NCI-H82 (cell line): ENCODE data around the gene PDIA4.
"Not testable (repeated sequence)": the region's sequence is repeated elsewhere in the genome, so short reads cannot be mapped to it uniquely, and the experiment has no call there.

Source experiments
- DNase-seq: peaks from one replicate; lab custom pipeline; 2025; lab: John Stamatoyannopoulos, UW

PDIA4 gene

DNA sequence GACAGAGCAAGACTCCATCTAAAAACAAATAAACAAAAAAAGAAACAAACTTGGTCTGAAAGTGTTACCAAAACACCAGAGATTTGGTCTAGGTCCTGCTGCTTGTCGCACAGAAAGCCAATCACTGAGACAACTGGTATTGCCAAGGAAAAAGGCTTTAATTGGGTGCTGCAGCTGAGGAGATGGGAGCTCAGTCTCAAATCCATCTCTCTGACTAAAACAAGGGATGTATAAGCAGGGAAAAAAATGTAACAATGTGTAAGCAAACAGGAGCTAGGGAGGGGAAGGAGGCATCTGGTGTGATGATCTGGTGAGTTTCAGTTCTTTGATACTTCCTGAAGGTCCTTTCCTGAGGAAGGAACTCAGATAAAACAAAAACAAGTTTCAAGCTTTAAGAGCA lies 8.4 kb upstream of the PDIA4 start:
- DNase-seq = no peak

DNA sequence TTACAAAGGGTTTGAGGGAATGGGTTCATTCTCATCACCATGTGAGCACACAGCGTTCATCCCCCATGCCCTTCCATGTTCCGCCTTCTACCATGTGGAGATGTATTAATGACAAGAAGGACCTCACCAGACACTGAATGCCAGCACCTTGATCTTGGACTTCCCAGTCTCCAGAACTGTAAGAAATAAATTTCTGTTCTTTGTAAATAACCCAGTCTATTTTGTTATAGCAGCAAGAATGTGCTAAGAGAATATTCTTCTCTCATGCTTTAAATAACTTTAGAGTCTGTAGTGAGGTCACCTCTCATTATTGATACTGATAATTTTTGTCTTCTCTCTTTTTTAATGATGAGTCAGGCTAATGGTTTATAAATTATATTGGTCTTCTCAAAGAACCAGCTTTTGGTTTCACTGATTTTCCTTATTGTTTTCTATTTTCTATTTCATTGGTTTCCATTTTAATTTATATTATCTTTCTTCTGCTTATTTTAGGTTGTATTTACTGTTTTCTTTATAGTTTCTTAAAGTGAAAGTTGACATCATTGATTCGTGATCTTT lies 3.1 kb upstream of the PDIA4 start:
- DNase-seq = no peak

DNA sequence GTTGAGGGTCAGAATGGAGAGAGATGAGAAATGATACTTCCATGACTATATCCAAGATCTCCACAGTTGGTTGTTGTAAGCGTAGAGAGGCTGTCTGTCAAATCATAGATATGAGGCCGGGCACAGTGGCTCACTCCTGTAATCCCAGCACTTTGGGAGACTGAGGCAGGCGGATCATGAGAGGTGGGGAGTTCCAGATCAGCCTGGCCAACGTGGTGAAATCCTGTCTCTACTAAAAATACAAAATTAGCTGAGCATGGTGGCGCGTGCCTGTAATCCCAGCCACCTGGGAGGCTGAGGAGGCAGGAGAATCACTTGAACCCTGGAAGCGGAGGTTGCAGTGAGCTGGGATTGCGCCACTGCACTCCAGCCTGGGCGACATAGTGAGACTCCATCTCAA lies 2.1 kb upstream of the PDIA4 start:
- DNase-seq = not testable (repeated sequence)

DNA sequence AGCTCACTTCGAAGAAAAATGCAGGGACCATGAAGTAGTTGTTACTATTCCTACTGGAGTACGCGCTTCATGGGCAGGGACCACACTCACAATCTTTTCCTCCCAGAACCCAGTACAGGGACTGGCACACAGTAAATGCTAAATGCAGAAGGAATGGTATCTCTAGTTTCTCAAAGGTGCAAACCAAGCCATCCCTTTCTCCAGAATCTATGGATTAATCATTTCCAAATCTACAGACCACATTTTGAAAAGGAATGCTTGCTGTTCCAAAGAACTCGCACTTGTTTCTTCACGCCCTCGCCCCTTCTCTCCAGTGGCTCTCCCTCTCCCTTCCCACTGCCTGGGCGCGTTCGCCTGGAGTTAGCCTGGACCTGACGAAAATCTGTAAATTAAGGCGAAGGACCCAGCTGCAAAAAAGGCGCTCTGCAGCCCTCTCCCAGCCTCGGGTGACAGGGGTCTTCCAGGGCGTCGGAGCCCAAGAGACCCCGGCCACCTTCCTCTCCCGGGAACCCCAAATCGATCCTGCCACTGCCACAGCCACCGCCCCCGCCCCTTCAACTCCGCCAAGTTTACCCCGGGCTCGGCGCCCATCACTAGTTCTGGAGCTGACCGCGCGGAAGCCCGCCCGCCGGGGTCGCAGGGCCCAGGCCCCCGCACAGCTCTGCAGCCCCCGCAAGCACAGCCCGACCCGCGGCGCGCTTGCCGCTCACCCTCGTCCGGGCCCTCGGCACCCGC lies 527 bp downstream of the PDIA4 start:
- DNase-seq = peak; percentile 43

DNA sequence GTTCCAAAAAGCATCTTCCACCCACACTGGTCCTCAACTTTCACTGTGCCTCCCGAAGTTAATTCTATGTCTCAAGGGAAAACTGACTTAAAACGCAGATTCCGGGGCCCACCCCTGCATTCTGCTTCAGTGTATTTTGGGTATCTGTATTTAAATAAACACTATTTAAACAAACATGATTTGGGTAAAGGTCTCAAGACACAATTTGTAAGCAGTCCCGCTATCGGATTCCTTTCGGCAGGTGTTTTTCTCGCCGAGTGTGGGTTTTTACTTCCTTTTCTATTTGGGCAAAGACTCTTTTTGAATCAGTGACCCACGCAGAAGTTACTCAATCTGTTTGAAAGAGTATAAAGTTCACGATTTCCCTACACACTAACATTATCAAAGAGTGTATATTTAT lies 1.2 kb downstream of the PDIA4 start:
- no peak for DNase-seq

DNA sequence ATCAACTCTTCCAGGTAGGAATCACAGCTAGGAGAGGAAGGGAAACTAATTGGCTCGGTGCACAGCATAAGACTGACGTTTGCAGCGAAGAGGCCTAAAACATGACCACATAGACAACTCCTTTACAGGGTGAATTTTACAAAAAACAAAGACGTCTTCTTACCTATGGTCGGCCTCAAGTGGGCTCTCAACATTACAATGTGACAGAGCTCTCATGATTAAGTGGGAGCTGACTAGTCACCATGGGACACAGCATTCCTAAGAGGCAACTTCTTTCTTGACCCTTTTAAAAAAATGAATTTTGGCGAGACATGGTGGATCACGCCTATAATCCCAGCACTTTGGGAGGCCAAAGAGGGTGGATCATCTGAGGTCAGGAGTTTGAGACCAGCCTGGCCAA lies 4.6 kb downstream of the PDIA4 start:
- no peak for DNase-seq

DNA sequence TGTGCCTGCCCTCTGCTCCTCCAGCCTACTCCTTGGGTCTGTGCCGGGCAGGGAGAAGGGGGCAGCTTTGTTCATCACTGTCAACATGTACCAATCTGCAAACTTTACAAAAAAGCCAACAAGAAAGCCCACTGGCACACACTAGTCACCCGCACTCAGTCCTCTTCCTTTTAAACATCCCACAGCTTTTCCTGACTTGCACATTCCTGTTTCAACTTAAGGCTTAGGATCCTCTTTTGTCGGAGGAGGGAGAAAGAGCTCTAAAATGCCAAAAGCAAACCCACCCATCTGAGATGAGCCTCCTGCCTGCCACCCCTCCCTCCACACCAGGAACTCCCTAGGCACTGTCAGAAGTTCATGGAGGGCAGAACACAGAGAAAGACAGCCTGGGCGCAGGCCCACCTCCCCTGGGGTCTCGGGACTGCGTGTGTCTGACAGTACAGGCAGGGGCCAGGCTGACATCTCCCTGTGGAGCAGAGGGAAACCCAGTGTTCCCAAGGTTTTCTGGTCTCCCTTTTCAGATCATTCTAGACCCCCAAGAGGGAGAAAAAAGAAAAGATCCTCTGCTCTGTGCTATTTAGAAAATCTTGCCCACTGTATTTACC lies 5.4 kb downstream of the PDIA4 start:
- no peak for DNase-seq

DNA sequence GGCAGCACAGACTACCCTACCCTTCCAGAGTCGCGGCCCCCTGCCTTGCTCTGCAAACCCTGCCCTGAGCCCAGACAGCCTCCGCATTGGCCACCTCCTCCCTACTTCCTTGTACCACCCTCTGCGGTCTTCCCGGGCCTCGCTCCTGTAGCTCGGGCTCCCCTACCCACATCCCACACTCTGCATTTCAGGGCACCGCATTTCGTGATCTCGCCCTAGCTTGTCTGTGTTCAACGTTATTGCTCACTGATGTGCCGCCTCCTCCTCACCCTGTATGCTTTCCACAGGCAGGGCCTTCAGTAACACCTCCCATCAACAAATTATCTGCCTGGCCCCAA lies 6.6 kb downstream of the PDIA4 start:
- no peak for DNase-seq

DNA sequence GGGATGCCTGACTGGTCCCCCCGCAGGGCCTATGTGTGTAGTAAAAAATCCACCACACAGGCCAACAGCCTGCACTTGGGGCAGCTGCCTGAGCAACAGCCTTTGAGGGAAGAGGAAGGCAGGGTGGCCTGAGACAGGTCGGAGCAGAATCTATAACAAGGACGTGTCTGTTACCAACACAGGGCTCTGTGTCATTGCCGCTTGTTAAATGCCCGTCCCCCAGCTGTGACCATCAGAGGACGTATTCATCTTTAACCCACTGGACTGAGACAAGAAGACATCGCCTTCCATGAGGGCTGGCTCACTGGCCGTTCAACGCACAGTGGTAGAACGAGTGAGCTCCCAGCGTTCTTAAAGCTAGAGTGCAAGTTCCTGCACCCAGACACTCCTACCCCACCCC lies 7.8 kb downstream of the PDIA4 start:
- no peak for DNase-seq

DNA sequence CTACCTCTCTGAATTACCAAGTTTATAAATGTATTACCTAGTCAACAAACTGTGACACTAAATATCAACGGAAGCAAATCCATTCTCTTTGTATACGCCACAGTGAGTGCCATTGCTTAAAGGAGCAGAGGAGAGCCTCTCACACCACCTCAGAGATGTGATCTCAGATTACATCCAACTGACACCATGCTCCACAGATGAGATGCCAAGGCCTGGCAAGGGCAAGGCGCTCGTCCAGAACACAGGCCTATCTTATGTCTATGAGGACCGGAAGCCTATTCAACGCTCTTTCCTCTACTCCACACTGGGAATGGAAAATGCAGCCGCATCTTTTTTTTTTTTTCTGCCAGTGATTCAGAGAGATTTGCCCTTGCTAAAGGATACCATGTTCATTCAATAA lies 11.4 kb downstream of the PDIA4 start:
- DNase-seq = no peak

DNA sequence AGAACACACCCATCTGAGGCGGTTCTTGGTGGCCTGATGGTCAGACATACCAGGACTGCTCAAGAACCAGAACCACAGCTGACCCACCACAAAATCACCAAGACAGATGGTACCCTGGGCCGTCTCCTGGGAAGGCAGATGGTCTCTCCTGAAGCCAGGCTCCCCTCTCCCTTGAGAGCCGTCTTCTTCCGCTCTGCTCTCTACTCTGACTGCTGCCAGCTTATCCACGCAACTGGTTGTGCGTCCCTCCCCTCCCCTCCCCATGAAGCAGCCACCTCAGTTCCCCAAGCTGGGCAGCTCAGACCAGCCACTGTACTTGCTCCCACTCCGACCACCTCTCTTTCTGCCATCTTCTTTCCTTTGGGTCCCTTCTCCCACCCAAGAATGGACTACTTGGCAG lies 14.0 kb downstream of the PDIA4 start:
- DNase-seq = no peak

DNA sequence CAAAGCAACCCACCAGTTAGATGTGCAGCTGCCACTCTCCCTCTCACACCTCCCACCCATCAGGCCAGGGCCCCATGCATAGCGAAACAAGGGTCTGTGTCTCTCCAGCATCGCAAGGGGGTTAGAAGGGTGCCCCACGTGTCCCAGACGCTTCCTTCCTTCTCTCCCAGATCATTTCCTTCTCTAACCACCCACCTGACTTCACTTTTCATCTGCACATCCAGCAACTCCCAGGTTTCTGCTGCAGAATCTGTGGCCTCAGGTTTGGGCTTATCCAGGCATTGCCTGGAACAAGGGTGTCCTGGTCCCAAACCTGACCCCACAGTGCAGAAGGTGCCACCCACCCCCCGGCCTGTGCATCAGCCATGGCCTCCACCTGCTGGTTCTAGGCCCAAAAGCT lies 14.4 kb downstream of the PDIA4 start:
- DNase-seq = no peak

DNA sequence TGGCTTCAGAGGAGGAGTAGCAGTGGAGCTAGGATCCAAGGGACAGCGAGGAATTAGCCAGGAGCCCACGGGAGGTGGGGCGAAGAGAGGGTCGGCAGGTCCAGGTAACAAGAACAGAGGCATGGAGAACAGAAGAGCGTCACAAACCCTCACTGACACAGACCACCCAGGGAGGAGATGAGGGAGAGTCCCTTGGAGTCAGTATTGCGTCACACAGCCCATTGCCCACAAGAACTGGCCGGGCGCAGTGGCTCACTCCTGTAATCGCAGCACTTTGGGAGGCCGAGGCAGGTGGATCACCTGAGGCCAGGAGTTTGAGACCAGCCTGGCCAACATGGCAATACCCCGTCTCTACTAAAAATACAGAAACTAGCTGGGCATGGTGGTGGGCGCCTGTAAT lies 15.6 kb downstream of the PDIA4 start:
- not testable (repeated sequence) for DNase-seq

DNA sequence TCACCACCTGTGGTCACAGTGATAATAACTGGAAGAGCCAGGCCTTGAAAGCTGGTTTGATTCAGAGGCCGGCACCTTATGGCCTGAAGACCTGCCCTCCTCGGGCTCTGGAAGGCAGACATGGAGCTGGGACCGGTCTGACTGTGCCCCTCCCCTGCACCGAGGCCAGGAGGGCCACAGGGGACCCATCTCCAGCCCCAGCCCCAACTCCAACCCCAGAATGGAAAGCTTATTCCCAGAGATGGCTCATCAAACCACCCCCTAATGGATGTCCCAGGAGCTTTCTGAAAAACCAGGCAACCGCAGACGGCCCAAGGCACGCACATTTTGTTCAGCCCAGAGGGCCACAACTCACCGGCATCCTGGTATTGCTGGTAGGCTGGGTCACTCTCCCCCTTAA lies 16.8 kb downstream of the PDIA4 start:
- DNase-seq = no peak

DNA sequence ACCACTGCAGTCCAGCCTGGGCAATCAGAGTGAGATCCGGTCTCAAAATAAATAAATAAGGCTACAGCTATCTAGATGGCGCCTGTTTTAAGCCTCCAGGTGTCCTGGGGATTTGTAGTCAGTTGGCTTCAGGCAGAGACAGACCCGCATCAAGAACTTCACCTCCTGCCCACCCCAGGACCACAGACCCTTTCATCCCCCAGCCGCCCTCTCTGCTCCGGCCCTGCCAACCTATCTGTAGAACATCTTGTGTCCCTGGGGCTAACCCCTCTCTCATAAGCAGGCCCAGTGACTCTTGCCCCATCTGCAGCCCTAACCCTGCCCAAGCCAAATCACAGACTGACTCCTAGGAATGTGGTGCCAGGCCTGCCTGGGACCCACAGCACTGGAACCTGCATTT lies 17.9 kb downstream of the PDIA4 start:
- no peak for DNase-seq

DNA sequence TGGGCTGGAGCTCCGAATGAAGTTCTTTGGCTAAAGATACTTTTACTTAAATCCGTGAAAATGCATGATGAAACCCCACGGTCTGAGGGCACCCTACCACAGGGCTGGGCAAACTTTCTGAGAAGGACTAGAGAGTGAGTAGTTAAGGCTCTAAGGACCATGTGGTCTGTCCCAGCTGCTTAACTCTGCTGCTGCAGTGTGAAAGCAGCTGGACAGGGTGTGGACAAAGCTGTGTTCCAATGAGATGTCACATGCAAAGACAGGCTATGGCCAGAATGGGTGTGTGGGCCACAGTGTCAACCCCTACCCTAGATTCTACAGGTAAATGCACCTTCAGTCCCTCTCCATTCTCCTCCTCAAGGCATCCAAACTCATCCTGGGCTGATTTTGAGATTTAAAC lies 18.8 kb downstream of the PDIA4 start:
- DNase-seq = no peak

DNA sequence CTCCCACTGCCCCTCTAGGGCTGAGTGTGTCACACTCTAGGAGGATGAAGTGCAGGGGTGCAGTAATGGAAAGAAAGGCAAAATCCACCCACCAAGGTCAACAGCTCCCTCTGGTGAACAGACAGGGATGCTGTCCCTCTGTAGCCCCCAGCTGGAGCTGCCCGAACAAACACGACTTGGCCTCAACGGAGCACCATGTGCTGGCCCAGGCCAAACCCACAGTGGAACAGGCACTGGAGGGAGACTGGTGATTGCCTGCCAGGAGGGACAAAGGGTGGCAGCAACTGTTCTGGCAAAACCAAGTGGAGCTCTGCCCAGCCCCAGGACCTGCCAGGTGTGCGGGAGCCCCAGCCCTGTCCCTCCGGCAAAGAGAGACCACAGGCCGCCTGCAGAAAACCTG lies 20.7 kb downstream of the PDIA4 start:
- peak; percentile 27 for DNase-seq

DNA sequence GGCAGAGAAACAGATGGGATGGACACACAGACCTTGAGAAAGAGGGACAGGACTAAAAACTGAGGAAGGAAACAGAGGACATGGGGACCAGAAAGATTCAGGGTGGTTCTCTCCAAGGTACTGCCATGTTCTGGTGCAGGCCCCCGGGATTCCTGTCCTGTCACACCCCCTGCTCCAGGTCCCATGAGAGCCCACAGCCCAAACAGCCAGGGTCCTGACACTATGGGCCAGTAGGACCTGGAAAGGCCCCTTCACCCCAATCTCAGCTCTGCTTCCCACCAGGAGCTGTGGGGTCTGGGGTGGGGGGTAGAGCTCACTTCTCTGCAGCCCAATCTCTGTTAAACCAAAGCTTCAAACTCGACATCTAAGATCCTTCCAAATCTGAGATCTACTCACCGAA lies 21.2 kb downstream of the PDIA4 start:
- no peak for DNase-seq

DNA sequence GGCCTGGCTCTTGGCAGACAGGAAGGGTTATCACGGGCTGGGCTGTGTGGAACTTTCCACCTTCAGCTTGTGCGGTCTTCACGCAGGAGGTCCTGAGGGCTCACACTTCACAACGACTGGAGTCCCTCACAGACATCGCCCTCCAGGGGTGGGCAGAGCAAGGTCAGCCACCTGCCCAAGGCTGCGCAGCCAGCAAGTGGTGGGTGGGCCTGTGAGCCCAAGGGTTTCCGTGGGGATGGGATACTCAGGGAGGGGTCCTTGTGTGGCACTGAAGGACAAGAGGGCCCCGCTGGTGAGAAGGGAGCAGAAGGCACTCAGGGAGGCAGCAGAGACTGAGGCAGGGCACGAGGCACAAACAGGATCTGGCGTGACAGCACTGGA lies 22.0 kb downstream of the PDIA4 start:
- no peak for DNase-seq

DNA sequence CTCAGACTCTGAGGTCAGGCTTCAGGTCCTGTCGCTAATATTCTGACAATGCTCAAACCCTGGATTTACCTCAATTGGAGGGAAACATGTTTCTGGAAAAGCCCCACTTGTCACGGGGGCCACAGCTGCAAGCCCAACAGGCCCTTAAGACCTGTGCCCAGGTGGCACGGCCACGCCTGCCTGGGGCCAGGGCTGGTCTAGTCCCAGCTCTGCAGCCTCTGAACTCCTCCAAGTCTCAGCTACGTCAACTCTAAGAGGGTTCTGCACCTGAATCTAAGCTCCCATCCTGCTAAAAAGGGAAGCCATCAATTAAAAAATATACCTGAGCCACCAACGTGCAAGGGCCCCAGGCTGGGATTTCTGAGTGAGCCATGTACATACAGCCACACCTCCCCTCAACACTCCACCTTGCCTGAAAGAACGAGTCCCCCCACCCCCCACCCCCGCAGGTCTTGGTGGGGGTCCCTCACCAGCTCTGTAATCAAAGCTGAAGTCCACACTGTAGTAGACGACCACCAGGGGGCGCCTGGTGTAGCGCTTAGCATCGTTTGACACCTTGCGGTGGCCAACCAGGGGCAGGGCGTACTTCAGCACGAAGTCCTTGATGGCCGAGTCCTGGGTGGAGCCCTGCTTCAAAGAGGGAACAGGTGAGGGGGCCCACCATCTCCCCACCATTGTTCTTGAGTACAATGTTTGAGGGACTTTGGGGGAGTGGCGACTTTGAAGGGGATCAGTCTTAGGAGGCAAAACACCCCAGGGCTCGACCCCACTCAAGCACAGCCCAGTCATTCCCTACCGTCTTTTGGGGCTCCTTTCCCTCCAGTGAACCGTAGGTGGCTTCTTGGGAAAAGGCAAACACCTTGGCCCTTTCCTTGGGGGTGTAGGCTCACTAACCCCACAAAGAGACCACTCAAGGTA lies 22.6 kb downstream of the PDIA4 start:
- DNase-seq = peak; percentile 89

DNA sequence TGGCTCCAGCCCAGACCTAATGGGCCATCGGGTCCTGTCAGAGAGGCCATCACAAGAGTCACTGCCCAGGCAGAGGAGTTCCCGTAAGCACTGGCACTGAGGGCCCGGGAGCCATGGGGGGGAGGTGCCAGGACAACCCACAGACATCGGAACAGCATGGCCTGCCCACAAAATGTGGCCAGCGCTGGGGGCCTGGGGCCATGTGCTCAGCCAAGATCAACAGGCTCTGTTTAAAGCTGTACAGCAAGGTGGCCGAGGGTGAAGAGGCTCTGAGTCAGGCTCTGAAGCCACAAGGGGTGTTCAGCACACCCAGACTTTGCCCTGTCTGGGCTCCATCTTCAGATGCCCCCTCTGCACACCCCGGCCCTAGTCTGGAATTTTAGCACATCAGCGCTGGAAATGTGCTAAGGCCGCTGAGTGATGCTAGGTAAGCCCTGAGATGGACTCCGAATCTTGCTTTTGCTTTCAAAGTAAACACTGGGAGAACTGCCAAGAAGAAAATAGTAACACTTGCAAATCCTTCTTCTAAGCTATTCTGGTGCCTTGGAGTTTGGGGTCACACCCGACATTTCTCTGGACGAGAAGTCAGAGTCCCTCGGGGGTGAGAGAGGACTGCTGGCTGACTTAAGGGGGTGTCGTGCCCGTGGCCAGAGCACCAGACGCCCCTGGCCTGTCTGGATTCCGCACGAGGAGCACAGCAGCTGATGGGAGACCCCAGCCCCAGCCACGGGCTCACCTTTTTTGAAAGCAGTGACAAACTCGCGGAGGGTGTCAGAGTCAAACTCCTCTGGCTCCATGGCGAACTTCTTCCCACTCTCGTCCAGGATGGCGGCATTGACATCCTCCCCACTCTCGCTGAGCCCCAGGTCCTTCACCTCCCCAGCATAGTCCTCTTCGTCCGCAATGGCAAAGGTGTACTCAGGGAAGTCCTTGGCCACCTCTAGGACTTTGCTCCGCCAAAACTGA lies 23.6 kb downstream of the PDIA4 start:
- DNase-seq = no peak
